Keratinocyte (primary cell): ENCODE measurements around the gene RGS3.

ENCODE experiments used
- CTCF ChIP-seq, 3 experiments: IDR thresholded peaks in 1 of 3; conservative IDR thresholded peaks in 1 of 3; optimal IDR thresholded peaks in 1 of 3; 2 replicates in 2 of 3; 3 replicates in 1 of 3; pipeline versions ENCODE3 to v1.5.1; 2011; ENCODE audit warnings: low read length in 3 of 3, mild to moderate bottlenecking in 3 of 3, moderate library complexity in 2 of 3, control low read depth in 1 of 3, inconsistent platforms in 1 of 3; ENCODE audit not compliant: insufficient read depth in 2 of 3; ENCODE audit errors: extremely low read depth in 1 of 3
- EZH2 ChIP-seq: IDR thresholded peaks from one replicate; pipeline ENCODE4 v1.6.1; 2012; ENCODE audit warnings: inconsistent platforms, mild to moderate bottlenecking, low read length, moderate library complexity

GRCh38 chr9:113580041-113580953 lies 116.8 kb downstream of the RGS3 start:
- TF ChIP-seq CTCF (optimal IDR thresholded peaks at IDR 0.05 in 1 of 3, IDR thresholded peaks at IDR 0.05 in 1 of 3, conservative IDR thresholded peaks at IDR 0.05 in 1 of 3; ENCODE audit: extremely low read depth in 1 of 3, insufficient read depth in 2 of 3, low read length in 3 of 3) (no peak), EZH2 (no peak)
